Activated CD8-positive, alpha-beta memory T cell treated with anti-CD3 and anti-CD28 coated beads, Interleukin-2, amount 50 U/mL, for 4 hours (primary cell): ENCODE data around the gene TMEM200A.
"Not testable (repeated sequence)": the region's sequence is repeated elsewhere in the genome, so short reads cannot be mapped to it uniquely, and the experiment has no call there.

Experiments used
- DNase-seq: peaks from one replicate; pipeline ENCODE4 v3.0.0-alpha.2; 2020

The TMEM200A gene

DNA sequence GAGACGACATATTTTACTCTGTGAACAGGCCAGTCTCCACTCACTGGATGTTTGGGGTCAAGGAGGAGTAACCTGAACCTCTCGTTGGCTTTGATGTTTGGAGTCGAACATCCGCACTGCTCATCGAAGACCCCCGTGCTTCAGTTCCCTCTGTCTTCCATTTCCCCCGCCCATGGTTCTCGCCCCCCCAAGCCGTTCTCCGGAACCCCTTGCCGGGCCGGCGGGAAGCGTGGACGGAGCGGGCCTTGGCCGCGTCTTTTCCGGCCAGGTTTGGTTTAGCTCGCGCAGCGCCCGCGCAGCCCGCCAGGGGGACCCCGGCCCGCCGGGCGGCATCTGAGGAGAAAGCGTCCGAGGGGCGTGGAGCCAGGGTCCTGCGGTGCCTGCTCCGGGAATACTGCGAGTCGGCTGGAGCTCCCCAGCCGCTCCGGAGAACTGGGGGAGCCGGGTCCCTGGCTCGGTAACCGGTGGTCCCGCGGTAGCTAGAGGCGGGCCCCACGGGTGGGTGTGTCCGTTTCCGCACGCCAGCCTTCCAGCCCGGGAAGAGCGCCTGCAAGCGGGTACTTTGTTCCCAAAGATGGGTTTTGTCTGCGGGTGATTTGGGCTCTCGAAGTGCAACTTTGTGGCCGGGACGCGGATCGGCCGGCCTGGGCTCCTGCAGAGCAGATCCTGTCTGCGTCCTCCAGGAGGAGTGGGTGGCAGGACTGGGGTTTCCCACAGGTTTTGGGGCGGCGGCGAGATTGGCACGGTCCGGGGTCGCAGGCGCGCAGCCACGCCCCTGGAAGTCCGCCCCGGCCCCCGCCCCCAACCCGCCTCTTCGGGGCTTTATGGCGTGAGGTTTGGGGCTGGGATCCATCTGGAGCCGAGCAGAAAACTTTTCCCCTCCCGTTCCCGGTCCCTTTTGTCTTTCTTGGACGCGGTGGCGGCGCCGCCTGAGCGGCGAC lies at the start of gene TMEM200A:
TSS of gene TMEM200A (plus strand) at position 852 of the 941 bp plus-strand sequence. CDS start 74,406 bp downstream, outside the sequence.
- DNase-seq, result peak; percentile 44

DNA sequence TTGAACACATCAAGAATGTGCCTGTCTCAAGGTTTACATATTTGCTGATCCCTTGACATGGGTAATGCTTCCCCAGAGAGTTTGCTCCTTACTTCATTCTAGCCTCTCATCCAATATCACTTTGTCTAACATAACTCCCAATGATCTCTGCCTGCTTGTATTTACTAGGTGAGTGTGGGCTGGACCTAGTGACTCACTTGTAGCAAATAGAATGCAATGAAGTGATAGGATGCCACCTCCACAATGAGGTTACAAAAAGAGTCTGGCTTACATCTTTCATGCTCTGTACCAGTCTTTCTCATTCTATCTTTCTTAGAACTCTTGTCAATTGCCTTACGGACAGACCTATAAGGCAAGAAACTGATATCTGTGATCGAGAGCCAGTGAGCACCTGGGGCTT lies 44.9 kb upstream of the TMEM200A start:
- DNase-seq, result no peak

DNA sequence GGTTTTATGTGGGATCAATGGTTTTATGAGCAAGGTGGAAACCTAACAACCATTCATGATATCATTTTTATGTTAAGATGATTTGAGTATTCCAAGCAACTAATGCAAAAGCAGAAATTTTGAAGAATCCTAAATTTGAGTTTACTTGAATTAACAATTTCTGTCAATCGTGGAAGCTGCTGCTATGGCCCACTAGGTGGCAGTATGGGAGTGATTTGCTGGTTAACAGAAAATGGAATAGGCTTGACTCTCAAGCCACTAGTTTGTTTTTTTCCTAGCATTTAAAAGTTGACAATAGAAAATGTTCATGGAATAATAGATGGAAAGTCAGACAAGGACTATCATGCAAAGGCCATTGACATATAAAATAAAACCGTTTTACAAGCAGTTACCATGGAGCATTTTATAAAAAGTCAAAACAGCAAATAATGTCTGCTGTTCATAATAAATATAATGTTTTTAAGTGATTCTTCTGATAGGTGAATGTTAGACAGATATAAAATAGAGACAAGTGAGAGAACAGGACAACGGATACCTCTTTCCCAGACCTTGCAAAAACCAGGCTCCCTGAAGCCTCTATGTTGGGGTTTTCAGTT lies 43.0 kb upstream of the TMEM200A start:
- peak; percentile 43 for DNase-seq

DNA sequence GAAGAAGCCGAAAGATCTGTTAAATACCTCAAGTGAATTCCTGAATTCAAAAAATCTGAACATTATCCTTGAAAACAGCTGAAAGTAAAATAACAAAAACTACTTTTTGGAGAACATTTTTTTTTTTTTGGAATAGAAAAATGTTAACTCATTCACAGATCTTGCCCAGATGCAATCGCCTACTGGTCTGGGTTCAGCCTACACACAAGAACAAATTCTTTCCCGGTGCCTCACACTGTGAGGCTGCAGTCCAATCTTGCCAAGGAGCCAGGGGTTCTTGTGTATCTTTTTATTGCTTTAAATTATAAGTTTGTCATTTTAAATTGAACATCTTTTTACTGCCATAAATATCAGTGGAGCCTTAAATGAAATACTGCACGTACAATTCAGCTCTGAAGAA lies 41.2 kb upstream of the TMEM200A start:
- no peak for DNase-seq

DNA sequence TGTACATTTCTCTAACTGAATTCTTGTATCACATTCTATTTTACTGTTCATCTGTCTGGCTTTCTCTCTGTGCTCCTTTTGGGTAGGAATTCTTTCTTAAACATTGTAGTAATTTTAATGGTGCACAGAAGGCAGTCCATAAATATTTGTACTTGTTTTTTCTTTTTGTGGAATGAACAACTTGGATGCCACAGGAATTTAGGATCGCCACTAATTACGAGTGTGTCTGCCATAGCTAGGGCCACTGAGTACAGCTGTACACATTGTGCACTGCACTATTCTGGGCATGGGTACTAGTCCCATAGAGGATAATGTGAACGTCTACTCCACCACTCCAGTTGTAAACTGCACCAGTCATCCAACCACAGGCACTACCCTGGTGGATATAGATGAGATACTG lies 39.3 kb upstream of the TMEM200A start:
- no peak for DNase-seq

DNA sequence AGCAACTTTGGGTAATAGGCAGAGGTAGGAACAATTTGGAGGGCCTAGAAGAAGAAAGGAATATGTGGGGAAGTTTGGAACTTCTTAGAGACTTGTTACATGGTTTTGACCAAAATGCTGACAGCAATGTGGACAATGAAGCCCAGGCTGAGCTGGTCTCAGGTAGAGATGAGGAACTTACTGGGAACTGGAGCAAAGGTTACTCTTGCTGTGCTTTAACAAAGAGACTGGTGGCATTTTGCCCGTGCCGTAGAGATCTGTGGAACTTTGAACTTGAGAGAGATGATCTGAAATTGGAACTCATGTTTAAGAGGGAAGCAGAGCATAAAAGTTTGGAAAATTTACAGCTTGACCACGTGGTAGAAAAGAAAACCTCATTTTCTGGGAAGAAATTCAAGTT lies 28.3 kb upstream of the TMEM200A start:
- DNase-seq, result no peak

DNA sequence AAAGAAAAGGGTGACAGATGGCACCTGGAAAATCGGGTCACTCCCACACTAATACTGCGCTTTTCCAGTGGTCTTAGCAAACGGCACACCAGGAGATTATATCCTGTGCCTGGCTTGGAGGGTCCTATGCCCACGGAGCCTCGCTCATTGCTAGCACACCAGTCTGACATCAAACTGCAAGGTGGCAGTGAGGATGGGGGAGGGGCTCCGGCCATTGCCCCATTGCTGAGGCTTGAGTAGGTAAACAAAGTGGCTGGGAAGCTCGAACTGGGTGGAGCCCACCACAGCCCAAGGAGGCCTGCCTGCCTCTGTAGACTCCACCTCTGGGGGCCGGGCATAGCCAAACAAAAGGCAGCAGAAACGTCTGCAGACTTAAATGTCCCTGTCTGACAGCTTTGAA lies 19.5 kb upstream of the TMEM200A start:
- DNase-seq, result not testable (repeated sequence)

DNA sequence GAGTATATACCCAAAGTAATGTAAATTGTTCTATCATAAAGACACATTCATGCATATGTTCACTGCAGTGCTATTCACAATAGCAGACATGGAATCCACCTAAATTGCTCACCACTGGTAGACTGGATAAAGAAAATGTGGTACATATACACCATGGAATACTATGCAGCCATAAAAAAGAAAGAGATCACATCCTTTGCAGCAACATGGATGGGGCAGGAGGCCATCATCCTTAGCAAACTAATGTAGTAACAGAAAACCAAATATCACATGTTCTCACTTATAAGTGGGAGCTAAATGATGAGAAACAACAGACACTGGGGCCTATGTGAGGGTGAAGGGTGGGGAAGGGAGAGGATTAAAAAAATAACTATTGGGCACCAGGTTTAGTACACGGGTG lies 11.5 kb upstream of the TMEM200A start:
- DNase-seq, result no peak

DNA sequence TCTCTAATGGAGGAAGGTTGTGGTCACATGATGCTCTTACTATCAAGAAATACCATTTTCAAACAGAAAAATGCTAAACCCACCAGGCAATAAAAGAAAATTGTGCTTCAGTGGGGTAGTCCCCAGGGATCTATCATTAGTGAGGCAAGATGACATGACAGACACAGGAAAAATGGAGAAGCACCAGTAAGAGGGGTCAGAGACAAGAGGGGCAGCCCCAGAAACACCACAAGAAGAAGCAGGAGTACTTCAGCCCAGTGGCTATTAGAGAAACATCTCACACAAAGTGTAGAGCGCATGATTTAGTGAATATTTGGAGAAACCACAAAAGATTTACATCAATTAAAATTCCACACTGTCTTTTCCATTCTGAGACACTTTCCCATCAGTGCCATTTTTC lies 10.2 kb upstream of the TMEM200A start:
- no peak for DNase-seq

DNA sequence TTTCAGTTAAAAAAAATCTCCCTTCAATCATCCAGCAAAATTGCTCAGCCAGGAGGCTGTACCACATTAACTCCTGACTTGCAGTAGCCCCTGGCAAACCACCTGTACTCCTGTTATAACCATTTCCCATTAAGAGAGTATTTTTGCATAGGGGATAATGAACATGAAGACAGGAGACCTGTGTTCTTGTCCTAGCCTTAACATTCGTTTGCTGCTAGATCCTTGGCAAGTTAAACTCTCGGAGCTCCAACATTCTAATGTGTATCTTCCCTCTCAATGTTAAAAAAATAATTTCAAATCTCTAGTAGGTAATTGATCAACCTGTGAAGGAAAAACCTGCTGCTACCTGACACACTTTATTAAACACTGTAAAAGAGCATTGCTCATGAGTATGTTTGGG lies 8.4 kb upstream of the TMEM200A start:
- no peak for DNase-seq

DNA sequence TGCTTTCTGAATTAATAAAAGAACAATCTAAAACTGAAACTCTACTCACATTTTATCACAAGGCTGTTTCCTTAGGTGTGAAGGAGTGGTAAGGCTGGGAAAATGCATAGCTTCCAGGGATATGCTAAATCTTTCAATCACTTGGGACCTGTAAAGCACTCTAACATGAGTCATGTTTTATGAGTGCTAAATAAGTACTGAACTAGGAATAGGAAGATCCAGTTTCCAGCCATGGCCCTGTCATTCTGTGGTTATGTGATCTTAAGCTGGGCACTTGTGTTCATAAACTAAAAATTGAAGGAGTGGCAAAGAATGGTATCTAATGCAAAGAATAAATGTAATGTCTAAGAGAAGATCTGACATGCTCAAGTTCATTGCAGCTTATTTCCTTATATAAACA lies 6.1 kb upstream of the TMEM200A start:
- no peak for DNase-seq

DNA sequence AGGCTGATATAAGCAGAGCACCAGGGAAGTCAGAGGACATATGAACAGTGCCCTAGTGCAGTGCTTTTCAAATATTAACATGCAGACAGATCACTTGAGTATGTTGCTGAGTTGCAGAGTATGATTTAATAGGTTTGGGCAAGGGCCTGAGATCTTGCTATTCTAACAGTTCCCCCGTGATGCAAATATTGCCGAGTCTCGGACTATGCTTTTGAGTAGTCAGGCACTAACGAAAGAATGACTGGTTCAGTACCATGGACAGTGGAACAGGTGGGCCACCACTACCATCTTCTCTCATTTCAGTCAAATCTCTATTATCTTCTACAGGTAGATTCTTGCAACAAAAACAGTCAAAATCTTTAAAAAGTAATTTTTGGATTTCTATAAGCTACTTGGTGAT lies 3.7 kb upstream of the TMEM200A start:
- no peak for DNase-seq

DNA sequence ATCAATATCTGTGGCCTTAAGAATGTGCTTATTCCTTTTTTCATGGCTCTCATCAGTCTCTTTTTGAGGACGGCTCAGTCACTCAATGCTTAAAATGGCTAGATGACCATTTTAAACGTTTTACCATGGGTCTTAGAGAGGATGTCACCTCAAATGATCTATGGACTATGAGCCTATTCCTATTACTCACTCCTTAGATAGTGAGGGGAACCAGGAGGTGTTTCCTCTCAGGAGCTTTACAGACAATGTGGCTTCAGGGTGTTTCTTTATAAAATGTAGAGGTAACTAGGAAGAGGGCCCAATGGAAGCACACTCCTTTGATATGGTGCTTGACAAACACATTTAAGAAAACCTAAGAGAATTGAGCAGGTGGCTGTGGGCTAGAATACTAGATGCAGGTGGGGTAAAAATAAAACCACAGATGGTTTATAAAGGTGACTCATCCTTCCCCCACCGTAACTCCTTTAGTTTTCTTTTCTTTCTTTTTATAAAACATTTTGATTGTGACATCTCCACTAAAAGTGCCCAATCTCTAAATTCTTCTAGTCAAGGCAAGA lies 1.5 kb upstream of the TMEM200A start:
- DNase-seq, result no peak

DNA sequence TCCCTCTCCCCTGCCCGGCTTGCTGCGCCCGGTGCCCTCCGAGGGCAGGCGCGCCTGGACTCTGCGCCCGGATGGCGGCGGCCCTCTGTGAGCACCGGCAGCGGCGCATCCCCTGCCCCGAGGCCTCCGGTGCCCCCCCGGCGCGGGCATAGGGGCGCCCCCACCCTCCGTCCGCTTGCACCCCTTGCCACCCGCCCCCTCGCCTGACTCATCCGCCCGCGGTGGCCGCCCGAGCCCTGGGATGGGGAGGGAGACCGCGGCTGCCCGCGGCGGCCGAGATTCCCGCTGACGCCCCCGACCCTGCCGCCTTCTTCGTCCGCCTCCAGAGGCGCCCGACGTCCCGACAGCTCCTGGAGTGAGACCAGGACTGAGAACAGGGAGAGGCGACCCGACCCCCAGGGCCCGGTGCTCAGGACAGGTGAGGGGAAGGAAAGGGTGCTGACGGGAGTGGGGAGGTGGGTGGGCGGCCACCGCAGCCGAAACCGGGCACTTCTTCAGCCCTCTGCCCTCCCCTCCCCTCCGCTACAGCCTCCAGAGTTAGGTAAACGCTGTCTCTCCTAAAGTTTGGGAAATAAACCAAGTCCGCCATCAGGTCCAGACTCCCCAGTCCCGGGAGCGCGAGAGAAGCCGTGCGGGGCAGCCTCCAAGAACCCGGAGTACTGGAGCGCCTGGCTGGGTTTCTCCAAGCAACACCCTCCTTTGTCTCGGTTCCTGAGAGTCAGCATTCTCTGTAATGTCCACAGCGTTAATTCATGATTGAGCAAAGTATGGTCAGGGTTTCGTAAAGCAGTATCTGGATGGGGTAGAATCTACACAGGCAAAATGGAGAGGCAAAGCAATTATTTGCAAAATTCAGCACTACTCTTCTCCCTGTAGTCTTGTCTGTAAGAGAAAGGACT lies 539 bp downstream of the TMEM200A start:
- peak; percentile 45 for DNase-seq

DNA sequence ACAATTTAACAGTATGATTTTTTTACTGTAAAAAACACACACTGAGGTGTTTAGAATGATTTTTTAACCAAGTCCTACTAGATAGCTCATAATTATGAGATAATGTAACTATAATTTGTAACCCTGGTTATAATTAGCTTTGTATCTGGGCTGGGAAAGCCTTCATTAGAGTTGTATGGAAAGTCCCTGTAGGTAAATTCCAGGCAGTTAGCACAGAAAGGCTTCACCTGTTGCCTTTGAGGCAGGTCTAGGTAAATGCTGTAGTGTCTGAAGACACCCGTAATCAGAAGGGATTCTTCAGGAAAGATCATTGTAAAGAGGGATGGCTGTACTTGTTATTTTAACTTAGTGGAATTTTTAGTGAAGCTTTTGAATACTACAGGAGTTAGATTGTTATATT lies 1.9 kb downstream of the TMEM200A start:
- DNase-seq, result no peak

DNA sequence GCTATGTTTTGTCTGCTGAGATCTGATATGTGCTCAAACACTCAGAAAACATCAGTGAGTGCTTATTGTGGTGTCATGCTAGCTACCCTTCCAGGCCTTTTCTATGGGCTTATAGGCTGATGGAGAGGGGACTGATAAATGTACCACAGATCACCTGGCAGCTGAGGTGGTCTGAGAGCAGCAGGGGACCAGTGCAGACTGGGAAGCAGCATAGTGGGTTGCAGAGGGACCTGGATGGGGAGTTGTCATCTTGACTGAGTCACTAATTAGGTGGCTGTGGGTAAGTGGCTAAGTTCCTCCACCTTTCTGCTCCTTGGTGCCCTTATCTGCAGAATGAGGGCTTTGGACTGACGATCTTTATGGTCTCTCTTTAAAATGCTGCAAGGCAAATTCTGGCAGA lies 2.8 kb downstream of the TMEM200A start:
- DNase-seq, result no peak

DNA sequence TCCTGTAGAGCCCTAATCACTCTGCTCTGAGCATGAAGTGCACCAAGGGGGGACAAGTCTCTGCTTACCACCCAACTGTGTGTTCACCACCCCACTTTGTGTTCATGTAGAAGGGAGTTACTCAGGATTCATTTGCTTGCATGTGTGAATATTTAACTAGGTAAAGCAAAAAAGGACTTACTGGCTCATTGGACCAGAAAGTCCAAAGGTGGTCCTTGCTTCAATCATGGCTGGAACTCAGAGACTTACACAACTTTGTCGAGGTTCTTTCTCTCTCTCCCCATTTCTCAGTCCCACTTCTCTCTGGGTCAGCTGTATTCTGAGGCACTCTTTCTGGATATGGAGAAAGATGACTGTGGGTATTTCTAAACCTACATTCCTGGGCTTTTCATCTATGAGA lies 4.0 kb downstream of the TMEM200A start:
- DNase-seq, result no peak

DNA sequence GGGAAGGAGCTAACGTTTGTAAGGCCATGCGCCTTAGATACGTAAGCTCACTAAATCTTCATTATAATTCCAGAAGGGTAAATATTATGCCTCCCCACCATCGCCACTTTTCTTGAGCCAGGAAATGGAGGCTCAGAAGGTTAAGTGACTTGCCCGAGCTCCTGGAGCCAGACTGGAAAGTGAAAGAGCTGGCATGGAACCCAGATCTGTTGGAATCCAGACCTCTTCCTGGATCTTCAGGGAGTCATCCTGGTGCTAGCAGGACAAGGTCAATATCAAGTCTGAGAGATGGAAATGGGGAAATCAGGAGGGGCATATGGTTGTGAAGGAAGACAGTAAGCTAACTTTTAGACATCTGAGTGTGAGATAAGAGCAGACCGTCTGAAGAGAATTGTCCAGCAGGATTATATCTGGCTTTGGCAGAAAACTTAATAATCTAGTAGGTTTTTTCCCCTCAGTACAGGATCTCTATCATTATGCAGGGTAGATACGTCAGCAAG lies 6.2 kb downstream of the TMEM200A start:
- no peak for DNase-seq

DNA sequence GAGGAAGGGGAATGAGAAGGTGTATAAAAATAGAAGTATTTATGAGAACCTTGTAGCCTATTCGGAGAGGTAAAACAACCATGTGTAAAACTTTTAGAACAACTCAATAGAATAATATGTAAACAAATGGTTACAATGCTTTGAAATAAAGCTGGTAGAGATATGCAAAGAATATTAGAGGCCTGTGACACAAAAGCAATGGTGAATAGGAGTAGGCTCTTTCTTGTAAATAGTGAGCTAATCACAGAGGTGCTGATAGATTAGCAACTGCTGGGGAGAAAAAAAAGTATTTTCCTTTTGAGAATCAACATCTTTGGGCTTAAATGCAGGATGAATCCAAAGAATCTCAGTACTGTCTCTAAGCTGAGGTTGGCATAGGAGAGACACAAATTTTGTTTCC lies 7.0 kb downstream of the TMEM200A start:
- DNase-seq, result no peak

DNA sequence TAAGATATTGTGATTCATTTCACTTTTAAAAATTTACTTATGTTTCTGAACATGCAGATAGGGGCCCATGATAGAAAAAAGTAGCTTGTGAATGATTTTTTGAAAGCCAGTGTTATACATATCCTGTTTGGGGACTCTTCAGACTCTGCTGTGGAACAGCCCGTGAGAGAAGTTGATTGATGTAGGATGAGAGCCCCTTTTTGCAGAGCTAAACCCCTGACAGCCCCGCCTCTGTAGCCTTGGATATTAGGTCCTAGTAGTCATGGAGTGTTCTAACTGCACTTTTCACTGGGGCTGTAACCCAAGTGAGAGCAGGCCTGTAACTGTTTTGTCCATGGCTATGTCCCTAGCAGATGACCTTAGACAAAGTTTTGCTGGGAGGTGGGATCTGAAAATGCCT lies 8.2 kb downstream of the TMEM200A start:
- no peak for DNase-seq

DNA sequence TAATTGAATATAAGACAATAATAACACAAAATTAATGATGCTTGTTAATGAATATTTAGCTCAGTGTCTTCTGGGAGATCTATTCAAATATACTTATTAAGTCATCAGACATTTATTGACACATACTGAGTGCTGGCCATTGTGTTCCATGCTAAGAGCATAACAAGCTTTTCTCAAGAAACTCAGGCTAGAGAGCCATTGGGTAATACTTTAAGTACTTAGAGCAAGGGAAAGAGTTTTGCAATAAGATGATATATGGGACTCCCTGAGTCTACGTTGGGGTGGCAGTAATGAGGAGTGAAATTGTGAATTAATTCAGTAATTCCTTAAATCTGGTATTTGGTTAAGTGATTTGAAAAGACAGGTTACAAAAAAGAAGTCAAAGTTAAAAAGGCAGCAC lies 11.1 kb downstream of the TMEM200A start:
- no peak for DNase-seq

DNA sequence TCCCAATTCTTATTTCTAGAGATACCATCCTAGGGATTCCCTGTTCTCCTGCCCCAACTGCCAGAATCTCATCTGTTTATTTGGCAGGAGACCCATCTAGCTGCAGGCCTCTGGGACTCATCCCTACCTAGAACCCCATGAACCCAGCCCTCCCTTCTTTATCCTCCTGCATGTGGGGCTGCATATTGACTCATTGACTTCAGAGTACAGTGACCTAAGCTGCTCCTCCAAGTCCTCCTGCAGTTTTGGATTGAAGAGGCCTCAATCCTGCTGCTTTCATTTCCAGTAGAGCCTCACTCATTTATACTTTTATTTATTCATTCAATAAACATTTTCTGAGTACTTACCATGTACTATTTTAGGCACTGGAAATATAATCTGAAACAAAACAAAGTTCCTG lies 11.6 kb downstream of the TMEM200A start:
- no peak for DNase-seq

DNA sequence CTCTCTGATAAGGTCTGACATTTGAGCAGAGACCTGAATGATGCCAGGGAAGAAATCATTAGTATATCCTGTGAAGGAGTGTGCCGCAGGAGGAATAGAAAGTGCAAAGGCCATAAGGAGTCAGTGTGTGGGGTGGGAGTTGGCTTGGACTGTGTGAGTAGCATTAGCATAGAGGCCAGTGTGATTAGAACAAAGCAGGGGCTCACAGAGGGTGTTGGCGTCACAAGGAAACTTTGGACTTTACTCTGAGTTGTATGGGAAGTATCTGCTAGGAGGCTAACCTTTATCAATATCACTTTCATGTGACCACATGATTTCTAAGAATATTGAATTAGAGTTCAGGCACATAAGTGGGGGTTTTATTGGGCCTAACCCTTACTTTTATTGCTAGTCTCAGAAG lies 12.1 kb downstream of the TMEM200A start:
- DNase-seq, result no peak
